HG03521 (cell line): ENCODE data around the gene NOS1.

Experiments used
- ATAC-seq: cut with Tn5 transposase; IDR thresholded peaks from one replicate; pipeline ENCODE4 v1.9.1; 2021; ENCODE audit warnings: mild to moderate bottlenecking, moderate library complexity; ENCODE audit not compliant: unreplicated experiment

Gene NOS1

DNA sequence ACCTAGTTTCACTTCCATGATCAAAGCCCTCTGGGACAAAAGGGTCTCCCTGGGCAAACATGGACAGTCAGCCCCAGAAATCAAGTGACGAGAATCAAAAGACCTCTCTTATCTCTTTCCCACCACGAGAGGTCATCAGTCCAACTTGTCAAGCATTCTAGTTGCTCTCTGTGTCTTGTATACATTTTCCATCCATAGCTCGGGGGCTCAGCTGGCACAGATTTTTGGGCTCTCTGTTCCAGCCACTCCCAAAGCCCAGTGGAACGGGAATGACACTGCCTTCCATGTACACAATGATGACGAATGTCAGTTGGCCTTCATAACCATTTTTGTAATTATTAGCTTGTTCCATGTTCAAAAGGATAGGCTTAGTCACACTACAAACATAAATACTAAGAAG lies 29.7 kb downstream of the NOS1 start:
- ATAC-seq, result no peak

DNA sequence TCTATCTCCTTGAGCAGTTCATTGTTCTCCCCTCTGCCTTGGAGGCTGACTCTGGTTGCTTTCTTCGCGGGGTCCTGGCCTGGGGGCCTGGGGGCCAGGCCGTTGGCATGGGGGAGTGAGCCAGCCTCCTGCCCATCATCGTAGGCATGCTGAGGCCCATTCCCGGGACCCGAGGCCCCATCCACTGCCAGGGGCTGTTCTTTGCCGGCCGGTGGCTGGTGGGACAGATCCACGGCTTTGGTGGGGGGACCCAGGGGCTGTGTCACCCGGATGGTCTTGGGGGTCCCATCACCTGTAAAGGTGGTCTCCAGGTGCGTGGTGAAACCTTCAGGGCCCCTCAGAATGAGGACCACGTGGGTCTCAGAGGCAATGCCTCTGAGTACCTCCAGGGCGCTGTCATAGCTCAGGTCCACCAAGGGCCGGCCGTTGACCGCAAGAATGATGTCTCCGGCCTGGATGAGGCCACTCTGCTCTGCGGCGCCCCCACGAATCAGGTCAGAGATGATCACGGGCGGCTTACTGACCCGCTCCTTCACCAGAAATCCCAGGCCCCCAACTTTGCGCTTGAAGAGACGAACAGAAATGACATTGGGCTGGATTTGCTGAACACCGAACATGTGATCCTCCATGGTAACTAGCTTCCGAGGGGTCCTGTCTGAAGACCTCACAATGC lies 30.8 kb downstream of the NOS1 start:
- no peak for ATAC-seq

DNA sequence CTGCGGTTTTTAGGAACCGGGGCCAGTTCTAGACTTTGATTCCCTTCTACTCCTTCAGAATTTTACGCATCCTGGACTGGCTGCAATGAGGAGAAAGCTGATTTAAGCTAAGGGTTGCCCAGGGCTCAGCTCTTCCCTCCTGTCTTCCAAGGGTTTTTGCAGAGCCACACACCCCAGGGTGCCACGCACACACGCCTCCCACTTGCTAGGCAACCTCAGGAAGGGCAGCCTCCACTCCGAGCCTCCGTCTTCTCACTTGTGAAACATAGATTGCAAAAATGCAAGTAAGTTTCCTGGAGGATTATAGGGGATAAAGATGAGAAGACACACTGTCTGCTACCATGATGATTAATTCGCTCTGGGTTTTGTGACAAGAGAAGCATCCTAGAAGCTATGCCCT lies 31.7 kb downstream of the NOS1 start:
- no peak for ATAC-seq

DNA sequence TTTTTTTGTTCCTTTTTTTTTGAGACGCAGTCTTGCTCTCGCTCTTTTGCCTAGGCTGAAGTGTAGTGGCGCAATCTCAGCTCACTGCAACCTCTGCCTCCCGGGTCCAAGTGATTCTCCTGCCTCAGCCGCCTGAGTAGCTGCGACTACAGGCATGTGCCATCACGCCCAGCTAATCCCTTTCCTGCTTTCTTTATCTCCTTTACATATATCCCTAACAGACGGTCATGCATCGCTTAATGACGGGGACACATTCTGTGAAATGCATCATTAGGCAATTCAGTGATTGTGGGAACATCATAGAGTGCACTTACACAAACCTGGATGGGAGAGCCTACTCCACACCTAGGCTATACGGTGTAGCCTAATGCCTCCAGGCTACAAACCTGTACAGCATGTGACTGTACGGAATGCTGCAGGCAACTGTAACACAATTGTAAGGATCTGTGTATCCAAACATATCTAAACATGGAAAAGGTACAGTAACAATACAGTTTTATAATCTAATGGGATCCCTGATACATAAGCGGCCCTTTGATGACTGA lies 32.8 kb downstream of the NOS1 start:
- ATAC-seq, result no peak

DNA sequence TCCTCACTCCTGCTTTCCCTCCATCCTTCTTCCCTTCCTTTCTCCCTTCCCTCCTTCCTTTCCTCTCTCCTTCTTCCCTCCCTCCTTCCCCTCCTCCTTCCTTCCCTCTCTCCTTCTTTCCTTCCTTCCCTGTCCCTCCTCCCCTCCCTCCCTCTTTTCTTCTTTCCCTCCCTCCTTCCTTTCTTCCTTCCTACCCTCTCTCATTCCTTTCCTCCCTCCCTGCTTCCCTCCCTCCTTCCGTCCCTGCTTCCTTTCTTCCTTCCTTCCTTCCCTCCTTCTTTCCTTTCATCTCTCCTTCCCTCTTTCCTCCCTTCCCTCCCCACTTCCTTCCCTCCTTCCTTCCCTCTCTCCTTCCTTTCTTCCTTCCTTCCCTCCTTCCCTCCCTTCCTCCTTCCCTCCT lies 39.0 kb downstream of the NOS1 start:
- no peak for ATAC-seq

DNA sequence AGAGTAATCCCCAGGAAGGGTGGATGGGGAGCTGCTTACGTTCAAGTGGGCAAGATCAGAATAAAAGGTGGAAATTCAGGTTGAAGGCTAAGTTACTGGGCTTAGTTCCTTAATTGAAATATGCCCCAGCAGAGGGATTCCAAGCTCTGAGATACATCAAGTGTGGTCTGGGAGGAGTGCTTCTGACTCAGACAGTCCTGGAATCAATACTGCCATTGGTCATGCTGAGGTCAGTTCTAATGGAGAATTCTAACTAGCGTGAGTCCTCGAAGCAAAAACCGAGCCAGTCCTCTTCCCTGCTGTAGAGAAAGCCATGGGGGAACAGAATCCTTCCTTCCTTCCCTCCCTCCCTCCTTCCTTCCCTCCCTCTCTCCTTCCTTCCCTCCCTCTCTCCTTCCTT lies 39.9 kb downstream of the NOS1 start:
- ATAC-seq, result no peak

DNA sequence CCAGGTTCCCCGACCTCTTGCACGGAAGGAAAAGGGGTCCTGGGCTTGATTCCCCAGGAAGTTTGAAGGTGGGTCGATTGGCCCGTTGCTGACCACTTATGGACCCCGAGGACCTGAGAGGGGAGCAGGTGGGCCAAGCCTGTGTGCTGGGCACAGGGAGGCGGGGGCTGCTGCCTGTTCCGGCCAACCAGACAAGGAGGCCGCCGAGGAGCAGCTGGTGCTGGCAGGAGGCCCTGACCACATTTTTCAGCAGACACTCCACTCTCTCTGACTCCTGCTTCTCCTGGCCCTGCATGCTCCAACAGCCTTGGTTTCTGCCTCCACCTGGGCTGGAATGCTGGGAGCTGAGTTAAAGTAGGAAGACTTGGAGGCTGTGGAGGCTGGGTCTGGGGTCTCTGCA lies 42.8 kb downstream of the NOS1 start:
- ATAC-seq, result no peak

DNA sequence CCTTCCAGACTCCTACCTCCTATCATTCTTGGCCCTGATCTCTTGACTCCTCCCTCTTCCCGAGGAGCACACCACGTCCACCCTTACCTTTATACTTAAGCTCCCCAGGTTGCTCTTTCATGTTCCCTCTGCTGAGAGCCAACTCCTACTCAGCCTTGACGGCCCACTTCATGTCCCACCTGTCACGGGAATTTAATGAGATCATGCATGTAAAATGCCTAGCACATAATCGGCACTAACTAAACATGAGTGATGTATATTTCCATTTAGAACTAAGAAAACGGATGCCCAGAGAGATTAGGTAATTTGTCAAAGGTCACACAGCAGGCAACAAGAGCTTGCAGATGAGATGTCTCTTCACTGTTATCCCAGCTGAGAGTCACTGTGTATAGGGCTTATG lies 45.1 kb downstream of the NOS1 start:
- ATAC-seq, result no peak

DNA sequence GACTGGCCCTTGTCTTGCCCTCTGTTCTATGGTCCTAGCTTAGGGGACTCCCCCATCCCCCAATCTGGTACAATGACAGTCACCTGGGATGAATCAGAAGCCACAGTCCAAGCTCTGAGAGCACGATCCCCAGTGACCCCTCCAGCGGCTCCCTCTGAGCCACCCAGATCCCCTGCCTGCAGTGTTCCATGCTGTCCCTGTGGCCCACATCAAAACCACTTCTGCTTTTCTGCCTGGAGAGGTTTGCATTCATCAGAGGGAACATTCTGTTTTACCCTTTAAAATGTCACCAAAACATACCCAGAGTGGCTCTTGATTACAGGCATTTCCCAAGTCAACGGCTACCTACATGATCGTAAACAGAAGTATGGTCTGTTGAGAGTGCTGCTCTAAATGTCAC lies 47.5 kb downstream of the NOS1 start:
- ATAC-seq, result no peak

DNA sequence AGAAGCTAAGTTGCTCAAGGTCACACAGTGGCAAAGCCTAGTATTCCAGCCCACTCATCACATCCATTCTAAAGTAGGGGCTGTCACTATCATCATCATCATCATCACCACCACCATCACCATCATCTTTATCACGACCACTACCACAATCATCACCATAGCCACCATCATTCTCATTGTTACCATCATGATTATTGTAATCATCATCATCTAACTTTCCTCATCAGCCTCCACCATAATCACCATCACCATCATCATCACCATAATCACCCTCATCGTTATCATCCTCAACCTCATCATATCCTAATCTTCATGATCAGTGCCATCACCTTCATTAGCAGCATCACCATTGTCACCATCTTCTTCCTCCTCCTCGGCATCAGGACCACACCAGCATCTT lies 48.7 kb downstream of the NOS1 start:
- ATAC-seq, result no peak

DNA sequence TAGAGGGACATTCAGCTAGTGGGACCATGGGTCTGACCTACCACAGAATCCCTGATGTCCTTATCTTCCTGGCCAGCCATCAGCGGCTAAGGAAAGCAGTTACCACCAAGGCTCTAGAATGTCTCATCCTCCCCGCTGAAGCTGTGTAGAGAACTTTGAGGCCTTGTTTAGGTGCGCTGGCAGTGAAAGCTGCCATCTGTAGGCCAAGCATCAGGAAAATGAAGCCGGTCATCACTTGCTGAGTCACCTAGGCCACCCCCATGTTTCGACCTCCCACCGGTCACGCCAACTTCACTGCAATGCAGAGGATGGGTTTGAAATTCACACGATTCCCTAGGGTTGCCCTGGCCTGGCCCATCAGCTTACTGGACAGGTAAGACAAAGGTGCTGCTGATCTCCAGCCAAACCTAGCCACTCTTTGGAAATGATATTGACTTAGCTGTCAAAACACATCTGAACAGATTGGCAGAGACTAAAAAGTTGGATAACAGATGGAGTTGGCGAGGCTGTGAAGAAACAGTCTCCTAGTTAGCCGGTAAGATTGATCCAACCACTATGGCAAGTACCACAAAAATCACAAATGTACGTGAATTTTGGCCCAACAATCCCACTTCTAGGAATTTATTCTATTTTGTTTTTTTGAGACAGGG lies 52.0 kb downstream of the NOS1 start:
- ATAC-seq, result no peak

DNA sequence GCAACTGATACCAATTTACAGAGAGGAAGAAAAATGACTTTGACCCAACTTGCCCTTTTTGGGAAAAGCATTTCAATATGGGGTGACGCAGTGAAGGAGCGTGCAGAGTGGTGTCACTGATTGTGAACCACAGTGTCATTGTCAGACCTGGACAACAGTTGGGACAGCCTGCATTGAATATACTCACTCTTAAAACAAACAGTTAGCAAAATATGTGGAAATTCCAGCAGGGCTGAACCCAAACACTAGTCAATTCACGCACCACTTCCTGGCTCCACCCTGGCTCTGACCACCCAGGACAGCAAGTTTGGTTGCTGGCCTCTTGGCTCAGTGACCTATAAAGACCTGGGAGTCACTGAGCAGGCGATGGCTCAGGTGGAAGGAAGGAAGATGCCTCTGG lies 61.3 kb downstream of the NOS1 start:
- ATAC-seq, result no peak

DNA sequence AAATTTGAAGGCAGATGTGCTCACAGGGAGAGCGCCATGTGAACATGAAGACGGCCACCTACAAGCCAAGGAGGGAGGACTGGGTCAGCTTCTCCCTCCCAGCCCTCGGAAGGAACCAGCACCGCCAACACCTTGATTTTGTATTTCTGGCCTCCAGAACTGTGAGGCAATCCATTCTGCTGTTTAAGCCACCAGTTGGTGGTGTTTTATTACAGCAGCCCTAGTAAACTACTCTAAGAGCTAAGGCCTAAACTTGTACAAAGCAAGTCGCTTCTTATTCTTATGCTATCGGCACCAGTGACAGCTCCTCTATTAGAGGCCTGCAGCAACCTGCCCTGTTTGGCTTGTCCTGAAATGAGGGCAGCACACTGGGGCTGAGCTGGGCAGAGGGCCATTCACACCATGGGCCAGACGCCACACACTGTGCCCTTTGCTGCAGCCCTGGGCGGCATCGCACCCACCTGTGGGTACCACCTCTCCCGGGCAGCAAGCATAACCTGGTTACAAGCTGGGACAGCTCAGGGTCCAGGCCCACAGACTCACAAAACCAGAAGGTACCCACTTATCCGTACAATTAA lies 62.7 kb downstream of the NOS1 start:
- ATAC-seq, result no peak

DNA sequence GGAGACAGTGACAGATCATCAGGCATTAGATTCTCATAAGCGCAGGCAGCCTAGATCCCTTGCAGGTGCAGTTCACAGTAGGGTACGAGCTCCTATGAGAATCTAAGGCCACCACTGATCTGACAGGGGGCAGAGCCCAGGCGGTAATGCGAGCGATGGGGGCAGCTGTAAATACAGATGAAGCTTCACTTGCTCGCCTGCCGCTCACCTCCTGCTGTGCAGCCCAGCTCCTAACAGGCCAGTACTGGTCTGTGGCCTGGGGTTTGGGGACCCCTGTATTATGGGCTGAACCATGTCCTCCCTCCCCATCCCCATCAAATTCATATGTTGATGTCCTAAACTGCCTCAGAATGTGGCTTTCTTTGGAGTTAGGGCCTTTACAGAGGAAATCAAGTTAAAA lies 63.2 kb downstream of the NOS1 start:
- no peak for ATAC-seq

DNA sequence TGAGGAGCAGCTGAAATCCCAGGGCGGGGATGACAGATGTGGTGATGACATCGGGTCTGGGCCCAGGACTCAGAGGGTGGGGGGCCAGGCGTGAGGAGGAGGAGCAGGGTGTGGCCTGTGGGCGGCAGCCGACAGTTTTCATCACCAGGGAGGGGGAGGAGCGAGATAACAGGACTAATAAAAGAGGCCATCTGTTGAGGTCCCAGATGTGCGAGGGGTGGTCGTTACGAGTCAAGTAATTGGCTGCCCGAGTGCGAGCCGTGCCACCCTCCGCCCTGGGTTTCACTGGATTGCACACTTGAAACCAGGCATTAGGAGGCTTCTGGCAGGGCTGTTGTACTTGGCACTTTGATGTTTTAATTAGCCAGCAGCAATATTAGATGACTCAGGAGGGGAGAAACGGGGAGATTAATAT lies 67.2 kb downstream of the NOS1 start:
- ATAC-seq, result no peak

DNA sequence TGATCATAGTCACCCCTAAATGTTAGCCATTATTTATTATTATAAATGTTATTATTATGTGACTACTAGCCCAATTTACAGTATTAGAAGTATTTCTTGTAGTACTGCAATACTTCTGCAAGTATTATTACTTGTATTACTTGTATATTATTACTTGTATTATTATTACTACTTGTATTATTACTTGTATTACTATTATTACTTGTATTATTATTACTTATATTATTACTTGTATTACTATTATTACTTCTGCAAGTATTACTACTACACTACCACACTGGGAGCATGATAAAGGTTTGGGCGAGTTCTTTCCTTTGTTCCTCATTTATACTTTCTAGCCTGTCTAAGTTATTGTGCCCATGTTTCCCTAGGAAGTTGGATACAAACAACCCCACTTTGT lies 67.9 kb downstream of the NOS1 start:
- no peak for ATAC-seq

DNA sequence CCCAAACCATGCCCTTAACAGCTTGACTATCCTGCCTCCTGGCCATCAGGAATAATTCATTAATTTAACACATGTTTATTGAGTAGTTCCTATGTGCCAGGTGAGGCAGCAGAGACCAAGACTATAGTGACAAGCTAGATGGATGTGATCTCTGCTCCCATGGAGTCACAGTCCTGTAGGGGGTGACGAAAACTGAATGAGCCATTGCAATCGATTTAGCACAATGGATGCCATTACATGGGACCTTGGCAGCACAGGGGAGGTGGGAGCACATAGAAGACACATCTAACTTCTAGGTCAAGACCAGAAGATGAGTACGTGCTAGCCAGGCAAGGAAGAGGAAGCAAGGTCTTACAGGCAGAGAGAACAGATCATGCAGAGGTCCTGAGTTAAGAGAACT lies 68.7 kb downstream of the NOS1 start:
- no peak for ATAC-seq

DNA sequence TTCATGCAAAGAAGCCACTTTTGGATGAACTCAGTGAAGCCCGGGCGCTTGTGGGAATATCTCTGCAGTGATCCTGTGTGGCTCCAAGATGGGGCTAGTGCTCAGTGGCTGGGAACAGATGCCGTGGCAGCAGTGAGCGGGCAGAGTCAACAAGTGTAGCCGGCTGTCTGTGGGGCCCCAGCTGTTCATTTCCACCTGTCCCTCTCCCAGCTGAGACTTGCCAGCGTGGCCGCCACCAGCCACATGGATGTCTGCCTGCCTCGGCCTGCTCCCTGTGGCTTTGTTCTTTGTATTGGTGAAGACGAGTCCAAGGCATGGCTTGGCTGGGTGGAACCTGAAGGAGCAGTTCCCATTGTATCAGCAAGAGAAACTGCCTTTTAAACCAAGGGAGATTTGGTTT lies 77.3 kb downstream of the NOS1 start:
- ATAC-seq, result no peak

DNA sequence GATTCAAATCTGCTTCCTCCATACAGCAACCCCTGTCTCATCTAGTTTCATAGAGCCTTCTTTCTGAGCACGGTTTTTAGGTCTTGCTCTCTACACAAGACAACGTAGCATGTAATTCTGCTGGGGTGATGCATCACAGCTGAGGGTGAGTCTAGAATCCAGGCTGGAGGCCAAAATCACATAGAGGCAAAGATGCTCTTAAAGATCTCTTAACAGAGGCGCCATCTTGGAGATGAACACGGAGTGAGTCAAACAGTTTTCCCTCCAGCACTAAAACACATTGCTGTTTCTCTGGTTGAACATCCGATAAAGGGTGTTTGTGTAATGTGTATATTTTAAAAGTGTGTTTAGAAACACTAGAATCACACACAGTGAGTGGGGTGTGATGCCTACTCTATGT lies 78.9 kb downstream of the NOS1 start:
- ATAC-seq, result no peak

DNA sequence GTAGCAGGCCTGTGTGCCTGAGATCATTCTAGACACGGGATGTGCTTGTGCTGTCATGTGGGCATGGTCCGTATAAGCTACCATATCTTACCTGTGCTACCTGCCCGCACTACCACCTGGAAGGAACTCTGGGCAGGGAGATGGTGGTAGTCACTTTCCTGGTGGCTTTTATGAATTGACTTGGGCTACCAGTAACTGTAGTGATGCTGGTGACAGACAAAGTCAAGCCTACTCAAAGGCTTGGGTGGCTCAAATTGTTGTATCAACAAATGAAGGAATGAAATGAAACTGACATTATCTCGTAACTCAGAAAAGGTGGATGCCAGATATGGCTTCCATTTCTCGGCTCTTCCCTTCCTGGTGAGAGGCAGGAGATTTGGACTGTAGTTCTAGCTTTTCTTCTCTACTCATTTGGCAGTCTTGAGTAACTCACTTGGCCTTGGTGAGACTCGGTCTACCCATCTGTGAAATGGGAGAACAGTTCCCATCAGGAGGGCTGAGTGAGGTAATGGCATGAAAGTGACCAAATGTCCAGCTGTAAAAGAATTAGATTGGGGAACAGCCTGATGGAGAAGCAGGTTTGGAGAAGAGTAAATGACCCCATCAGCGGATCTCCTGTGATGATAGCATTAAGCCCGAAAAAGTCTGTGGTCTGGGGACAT lies 81.3 kb downstream of the NOS1 start:
- ATAC-seq, result no peak

DNA sequence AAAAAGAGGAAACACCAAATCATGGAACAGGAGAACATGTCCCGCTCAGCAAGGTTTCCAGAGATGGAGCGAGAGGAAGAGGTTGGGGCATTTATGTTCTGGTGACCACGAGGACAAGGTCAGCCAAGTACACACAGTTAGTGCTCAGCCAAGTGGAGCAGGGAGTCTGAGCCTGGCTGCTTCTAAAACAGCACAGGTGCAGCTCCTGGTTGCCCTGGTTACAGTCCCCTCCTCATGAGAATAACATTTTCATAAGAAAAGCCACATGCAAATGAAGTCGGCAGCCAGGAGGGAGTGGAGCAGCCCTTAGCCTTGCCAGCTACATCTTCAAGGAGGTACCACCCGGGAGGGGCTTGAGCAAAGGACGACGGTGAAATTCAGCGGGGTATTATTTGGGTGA lies 81.8 kb downstream of the NOS1 start:
- no peak for ATAC-seq

DNA sequence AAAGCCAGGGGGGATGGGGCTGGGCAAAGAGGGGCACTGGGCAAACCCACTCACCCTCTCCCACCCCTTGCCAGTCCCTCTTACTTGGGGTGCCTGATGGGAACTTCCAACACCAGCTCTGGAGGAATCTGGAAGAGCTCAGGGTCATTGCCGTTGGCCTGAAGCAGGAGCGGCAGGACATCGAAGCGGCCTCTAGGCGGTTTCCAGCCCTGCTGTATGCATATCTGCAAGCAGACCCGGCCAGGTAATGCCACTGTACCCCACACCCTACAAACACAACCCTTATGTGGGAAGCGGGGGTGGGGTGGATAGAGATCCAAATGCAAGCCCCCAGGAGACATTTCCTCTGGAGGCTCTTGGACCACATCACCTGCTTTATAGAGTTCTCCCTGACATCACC lies 83.6 kb downstream of the NOS1 start:
- ATAC-seq, result no peak
